GM10266 (cell line): Measurements from ENCODE around the gene CELA1.
"Not testable (repeated sequence)": the region's sequence is repeated elsewhere in the genome, so short reads cannot be mapped to it uniquely, and the experiment has no call there.

ENCODE experiments used
- DNase-seq: peaks from one replicate; pipeline ENCODE4 v3.0.0; 2012; ENCODE audit errors: extremely low spot score
- CTCF ChIP-seq: IDR thresholded peaks from 2 replicates; pipeline ENCODE4 v1.5.1; 2012; ENCODE audit warnings: mild to moderate bottlenecking, low read depth; ENCODE audit not compliant: control insufficient read depth, insufficient read depth; ENCODE audit errors: missing control alignments

Gene CELA1

GRCh38 chr12:51307655-51308593, 38.6 kb downstream of the CELA1 start:
- no peak for TF ChIP-seq CTCF
- DNase-seq = no peak

GRCh38 chr12:51306507-51306906, 40.0 kb downstream of the CELA1 start:
- DNase-seq = no peak
- no peak for TF ChIP-seq CTCF

- DNase-seq = not testable (repeated sequence)
Measured at GRCh38 chr12:51300768-51301167, 45.7 kb downstream of the CELA1 start.

- no peak for TF ChIP-seq CTCF
- no peak for DNase-seq
Measured at GRCh38 chr12:51295651-51296050, 50.8 kb downstream of the CELA1 start.

- DNase-seq = not testable (repeated sequence)
Measured at GRCh38 chr12:51294097-51294496, 52.4 kb downstream of the CELA1 start.

- no peak for DNase-seq
- no peak for TF ChIP-seq CTCF
Measured at GRCh38 chr12:51293696-51294095, 52.8 kb downstream of the CELA1 start.

- peak; percentile 17 for TF ChIP-seq CTCF
- peak; percentile 19 for DNase-seq
Measured at GRCh38 chr12:51291603-51292513, 54.6 kb downstream of the CELA1 start.

- DNase-seq = no peak
- TF ChIP-seq CTCF = no peak
Measured at GRCh38 chr12:51285843-51286242, 60.6 kb downstream of the CELA1 start.
